Small intestine (tissue), 7 donors: ENCODE measurements around the gene TANC1. TPM values are rescaled to one million over a fixed set of nuclear protein-coding genes. Genes with fewer than 3 reads are reported as not detected.

Experiments used
- DNase-seq, 2 donors: peaks; one replicate each; pipeline versions ENCODE4 v3.0.0 to v3.0.0-alpha.2; 2013
- FAIRE-seq: peaks from 2 replicates; lab custom pipeline; 2012; peaks lifted over from hg19 to GRCh38; lab: Jason Lieb, UNC
- H3K27ac ChIP-seq, 3 donors: one replicate each; pipeline ENCODE4 v1.5.1; 2013; ENCODE audit warnings: low read length in 2 of 3, mild to moderate bottlenecking in 2 of 3, control low read depth in 1 of 3, inconsistent platforms in 1 of 3, low read depth in 1 of 3, moderate library complexity in 1 of 3
- H3K27me3 ChIP-seq, 3 donors: one replicate each; pipeline ENCODE4 v1.6.1; 2013; ENCODE audit warnings: low read length in 3 of 3, inconsistent platforms in 1 of 3; ENCODE audit not compliant: control insufficient read depth in 3 of 3, insufficient read depth in 3 of 3
- H3K36me3 ChIP-seq, 3 donors: one replicate each; pipeline ENCODE4 v1.6.1; 2013; ENCODE audit warnings: low read length in 3 of 3, inconsistent platforms in 1 of 3, low read depth in 1 of 3, mild to moderate bottlenecking in 1 of 3, moderate library complexity in 1 of 3; ENCODE audit not compliant: control insufficient read depth in 3 of 3, insufficient read depth in 2 of 3
- H3K4me1 ChIP-seq, 3 donors: one replicate each; pipeline ENCODE4 v1.6.1; 2013; ENCODE audit warnings: low read length in 2 of 3, inconsistent platforms in 1 of 3, low read depth in 1 of 3, mild to moderate bottlenecking in 1 of 3, moderate library complexity in 1 of 3; ENCODE audit not compliant: control insufficient read depth in 3 of 3, insufficient read depth in 2 of 3
- H3K4me3 ChIP-seq, 3 donors: one replicate each; pipeline ENCODE4 v1.5.1; 2013; ENCODE audit warnings: low read length in 3 of 3, control low read depth in 1 of 3, inconsistent platforms in 1 of 3, low read depth in 1 of 3, mild to moderate bottlenecking in 1 of 3, moderate library complexity in 1 of 3
- H3K9me3 ChIP-seq, 2 donors: one replicate each; pipeline ENCODE4 v1.6.1; 2013; ENCODE audit warnings: low read depth in 1 of 2, low read length in 1 of 2; ENCODE audit not compliant: control insufficient read depth in 2 of 2, insufficient read depth in 1 of 2
- WGBS, 3 donors: extraction: QIAGEN DNeasy Blood & Tissue Kit; methylation state at CpG; one replicate each; pipeline ENCODE4 v1.1.7; 2013; 5-methylcytosine and 5-hydroxymethylcytosine counted together
- polyA plus RNA-seq, 4 donors: library from polyadenylated mRNA; stranded (reverse) in 3 of 4; unstranded in 1 of 4; fragments of 200-250 nt in 3 of 4; fragments of 120-200 nt in 1 of 4; gene quantifications; one replicate each; pipeline versions ENCODE4 v1.2.1 to v1.2.3, GENCODE V29; 2013
- donor health status: healthy with polysubstance abuse.
- donor health status: control.
- donor health status: control.
- donor health status: Bipolar disorder and iron deficiency.
- donor health status: healthy.

The TANC1 gene
- polyA plus RNA-seq, 4 donors: 7.4 to 14.7 (median 8.8) TPM

DNA sequence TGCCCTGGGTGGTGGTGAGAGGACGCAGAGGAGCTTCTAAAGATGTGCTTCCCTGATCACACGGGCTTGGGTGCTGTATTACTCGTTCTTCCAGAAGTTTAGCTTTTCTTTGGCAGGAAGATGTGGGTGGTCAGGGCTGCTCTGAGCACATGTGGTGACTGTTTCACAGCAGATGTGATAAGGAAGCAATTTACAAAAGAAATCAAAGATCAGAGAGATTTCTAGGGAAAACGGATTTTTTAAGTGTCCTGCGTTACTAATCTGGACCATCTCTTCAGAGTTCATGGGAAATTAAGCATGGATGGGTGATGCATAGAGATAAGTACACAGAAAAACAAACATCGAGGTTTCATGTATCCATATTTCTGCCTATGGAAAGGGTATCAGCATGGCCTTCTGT lies 218.7 kb downstream of the TANC1 start:
- no peak for FAIRE-seq
- Histone ChIP-seq H3K4me3 (no peak overlapping the region), H3K4me1 (no peaks in the 10 kb centered on the region), H3K9me3 (no peaks in the 10 kb centered on the region), H3K36me3 (peaks cover 0 to 62% (median 3%) of the 10 kb centered on the region in 3 donors), H3K27me3 (no peaks in the 10 kb centered on the region), H3K27ac (no peak overlapping the region)
- DNase-seq: no peak
- 66 to 70% (median 66%) methylated on average over 6 of the region's 6 CpGs for WGBS, 3 donors

DNA sequence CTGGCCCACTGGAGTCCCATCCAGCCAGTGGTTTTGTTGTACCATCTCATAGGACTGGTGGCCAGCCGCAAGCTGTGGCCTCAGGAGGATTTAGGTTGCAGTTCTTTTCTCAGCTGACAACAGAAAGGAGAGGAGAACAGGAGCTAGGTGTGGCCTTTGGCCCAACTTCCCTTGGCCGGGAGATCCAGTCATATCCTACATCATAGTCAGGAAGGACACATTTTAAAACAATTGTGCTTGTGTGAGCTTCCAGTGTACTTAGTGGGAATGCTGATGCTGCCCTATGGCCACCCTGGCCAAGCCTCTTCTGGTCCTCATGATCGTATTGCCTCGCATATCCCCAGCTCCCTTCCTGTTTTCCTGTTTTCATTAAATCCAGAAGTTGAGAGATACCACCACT lies 220.0 kb downstream of the TANC1 start:
- H3K4me1 ChIP-seq: no peaks in the 10 kb centered on the region
- H3K9me3 ChIP-seq: no peaks in the 10 kb centered on the region
- 84% methylated on average over 4 of the region's 4 CpGs for WGBS, 3 donors
- peaks cover 0 to 59% (median 3%) of the 10 kb centered on the region in 3 donors for H3K36me3 ChIP-seq
- H3K4me3 ChIP-seq: no peak overlapping the region
- FAIRE-seq (no peak), DNase-seq (no peak)
- no peaks in the 10 kb centered on the region for H3K27me3 ChIP-seq
- no peak overlapping the region for H3K27ac ChIP-seq

DNA sequence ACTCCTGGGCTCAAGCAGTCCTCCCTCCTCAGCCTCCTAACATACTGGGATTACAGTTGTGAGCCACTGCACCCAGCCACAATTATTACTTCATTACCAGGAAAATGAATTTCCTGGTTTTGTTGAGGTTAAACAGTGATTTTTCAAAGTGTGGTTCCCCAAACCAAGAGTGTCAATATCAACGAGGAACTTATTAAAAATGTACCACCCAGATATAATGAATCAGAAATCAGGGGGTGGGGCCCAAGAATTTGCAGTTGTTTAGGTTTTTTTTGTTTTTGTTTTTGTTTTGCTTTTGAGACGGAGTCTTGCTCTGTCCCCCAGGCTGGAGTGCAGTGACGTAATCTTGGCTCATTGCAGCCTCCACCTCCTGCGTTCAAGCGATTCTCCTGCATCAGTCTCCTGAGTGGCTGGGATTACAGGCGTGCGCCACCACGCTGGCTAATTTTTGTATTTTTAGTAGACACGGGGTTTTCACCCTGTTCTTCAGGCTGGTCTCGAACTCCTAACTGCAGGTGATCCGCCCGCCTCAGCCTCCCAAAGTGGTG lies 224.0 kb downstream of the TANC1 start:
- Histone ChIP-seq H3K36me3 (peaks cover 0 to 47% (median 4%) of the 10 kb centered on the region in 3 donors), H3K4me1 (no peaks in the 10 kb centered on the region), H3K4me3 (no peak overlapping the region), H3K27ac (no peak overlapping the region), H3K9me3 (no peaks in the 10 kb centered on the region), H3K27me3 (no peaks in the 10 kb centered on the region)
- DNase-seq (no peak), FAIRE-seq (no peak)
- 91 to 93% (median 92%) methylated on average over 12 of the region's 12 CpGs for WGBS, 3 donors

DNA sequence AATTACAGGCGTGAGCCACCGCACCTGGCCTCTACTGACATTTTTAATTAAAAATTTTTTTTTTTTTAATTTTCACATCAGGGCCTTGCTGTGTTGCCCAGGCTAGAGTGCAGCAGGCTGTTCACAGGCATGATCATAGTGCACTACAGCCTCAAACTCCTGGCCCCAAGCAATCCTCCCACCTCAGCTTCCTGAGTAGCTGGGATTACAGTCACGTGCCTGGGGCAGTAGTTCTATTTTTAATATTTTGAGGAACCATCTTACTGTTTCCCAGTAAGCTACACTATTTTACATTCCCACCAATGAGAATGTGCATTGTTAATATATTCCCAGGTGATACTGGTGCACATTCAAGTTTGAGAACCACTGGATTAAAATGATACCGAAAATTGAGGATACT lies 225.4 kb downstream of the TANC1 start:
- H3K36me3 ChIP-seq: peaks cover 0 to 41% (median 8%) of the 10 kb centered on the region in 3 donors
- FAIRE-seq: no peak
- WGBS, 3 donors: 95 to 98% (median 97%) methylated on average over 4 of the region's 4 CpGs

DNA sequence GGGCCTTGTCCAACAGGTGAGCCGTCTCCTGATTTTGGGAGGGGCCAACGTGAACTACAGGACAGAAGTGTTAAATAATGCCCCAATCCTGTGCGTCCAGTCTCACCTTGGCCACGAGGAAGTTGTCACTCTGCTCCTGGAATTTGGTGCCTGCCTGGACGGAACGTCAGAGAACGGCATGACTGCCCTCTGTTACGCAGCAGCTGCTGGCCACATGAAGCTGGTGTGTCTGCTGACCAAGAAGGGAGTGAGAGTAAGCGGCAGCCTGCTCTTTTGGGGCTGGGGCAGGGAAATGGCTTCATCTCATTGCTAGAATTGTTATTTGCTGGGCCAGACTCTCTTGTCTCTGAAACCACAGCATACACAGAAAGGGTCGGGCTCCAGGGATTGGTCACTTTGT lies 225.8 kb downstream of the TANC1 start:
- no peaks in the 10 kb centered on the region for H3K4me1 ChIP-seq
- no peaks in the 10 kb centered on the region for H3K9me3 ChIP-seq
- H3K27me3 ChIP-seq: no peaks in the 10 kb centered on the region
- no peak overlapping the region for H3K27ac ChIP-seq
- no peak for DNase-seq
- FAIRE-seq: no peak
- no peak overlapping the region for H3K4me3 ChIP-seq
- H3K36me3 ChIP-seq: peaks cover 0 to 38% (median 9%) of the 10 kb centered on the region in 3 donors
- WGBS, 3 donors: 89 to 96% (median 95%) methylated on average over 10 of the region's 10 CpGs

More for the DNA sequence above, 225.4 kb downstream of the TANC1 start:
- no peak for DNase-seq
- H3K27me3 ChIP-seq: no peaks in the 10 kb centered on the region
- no peaks in the 10 kb centered on the region for H3K9me3 ChIP-seq
- no peak overlapping the region for H3K27ac ChIP-seq
- no peaks in the 10 kb centered on the region for H3K4me1 ChIP-seq
- H3K4me3 ChIP-seq: no peak overlapping the region

DNA sequence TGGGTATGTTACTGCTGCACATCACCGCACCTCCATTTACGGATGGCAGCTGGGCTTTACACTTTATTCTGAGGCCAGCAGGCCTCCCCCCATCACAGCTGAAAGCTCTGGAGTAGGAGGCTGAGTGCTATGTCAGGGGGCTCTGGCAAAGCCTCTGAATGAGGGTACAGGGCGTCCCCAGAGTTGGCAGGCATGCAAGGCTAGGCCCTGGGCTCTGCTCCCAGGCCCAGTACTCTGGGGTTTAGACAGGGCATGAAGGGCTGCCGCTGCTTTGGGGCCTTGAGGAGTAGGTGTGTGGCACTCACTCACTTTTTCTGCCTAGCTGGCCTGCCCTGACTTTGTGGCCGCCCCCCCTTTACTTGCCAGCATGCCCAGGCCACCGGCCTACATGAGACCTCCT lies 227.3 kb downstream of the TANC1 start:
- no peak for FAIRE-seq

DNA sequence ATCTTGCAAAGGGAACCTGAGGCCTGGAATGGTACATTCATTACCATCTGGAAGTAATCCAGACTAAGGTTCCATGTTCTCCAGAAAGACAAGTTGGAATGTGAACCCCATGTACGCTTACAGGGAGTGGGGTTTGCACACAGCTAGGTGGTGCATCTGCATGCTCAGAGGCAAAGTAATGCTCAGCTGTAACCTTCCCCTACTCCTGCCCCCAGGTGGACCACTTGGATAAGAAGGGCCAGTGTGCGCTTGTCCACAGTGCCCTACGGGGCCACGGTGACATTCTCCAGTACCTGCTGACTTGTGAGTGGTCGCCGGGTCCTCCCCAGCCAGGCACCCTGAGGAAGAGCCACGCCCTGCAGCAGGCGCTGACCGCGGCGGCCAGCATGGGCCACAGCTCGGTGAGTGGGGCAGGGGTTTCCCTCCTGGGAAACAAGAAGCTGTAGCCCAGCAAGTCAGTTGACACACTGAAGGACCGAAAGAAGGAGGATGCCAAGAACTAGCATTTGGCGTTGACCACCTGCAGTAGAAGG lies 228.0 kb downstream of the TANC1 start:
- DNase-seq: no peak
- peaks cover 0 to 33% (median 8%) of the 10 kb centered on the region in 3 donors for H3K36me3 ChIP-seq

More for the DNA sequence above, 227.3 kb downstream of the TANC1 start:
- H3K4me3 ChIP-seq: no peak overlapping the region
- no peak for DNase-seq
- H3K27ac ChIP-seq: no peak overlapping the region
- 93 to 97% (median 93%) methylated on average over 6 of the region's 6 CpGs for WGBS, 3 donors
- H3K36me3 ChIP-seq: peaks cover 0 to 38% (median 6%) of the 10 kb centered on the region in 3 donors
- no peaks in the 10 kb centered on the region for H3K9me3 ChIP-seq
- H3K4me1 ChIP-seq: no peaks in the 10 kb centered on the region
- H3K27me3 ChIP-seq: no peaks in the 10 kb centered on the region

DNA sequence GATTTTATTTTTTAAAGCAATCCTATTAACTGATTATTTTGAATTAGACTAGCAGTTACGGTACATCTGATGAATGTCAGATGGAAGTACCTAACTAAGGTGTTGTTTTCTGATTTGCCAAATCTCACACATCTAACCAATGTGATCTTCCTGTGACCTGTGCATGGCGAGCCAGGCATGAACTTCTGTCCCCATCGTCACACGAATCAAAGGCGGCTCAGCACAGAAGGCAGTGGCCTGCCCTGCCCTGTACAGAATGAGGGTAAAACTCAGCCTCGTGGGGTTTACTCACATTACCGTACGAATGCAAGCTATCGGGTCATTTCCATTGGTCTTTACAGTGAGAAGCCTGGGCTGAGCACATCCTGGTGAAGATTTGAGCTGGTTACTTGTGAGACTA lies 230.8 kb downstream of the TANC1 start:
- H3K4me3 ChIP-seq: no peak overlapping the region
- no peak for FAIRE-seq
- H3K27me3 ChIP-seq: no peaks in the 10 kb centered on the region
- DNase-seq: no peak
- H3K36me3 ChIP-seq: peaks cover 0 to 37% (median 11%) of the 10 kb centered on the region in 3 donors
- no peaks in the 10 kb centered on the region for H3K4me1 ChIP-seq
- H3K27ac ChIP-seq: no peak overlapping the region
- WGBS, 3 donors: 89 to 94% (median 92%) methylated on average over 9 of the region's 9 CpGs
- no peaks in the 10 kb centered on the region for H3K9me3 ChIP-seq

More for the DNA sequence above, 228.0 kb downstream of the TANC1 start:
- H3K4me3 ChIP-seq: no peak overlapping the region
- H3K9me3 ChIP-seq: no peaks in the 10 kb centered on the region
- H3K27ac ChIP-seq: no peak overlapping the region
- no peaks in the 10 kb centered on the region for H3K4me1 ChIP-seq
- no peaks in the 10 kb centered on the region for H3K27me3 ChIP-seq
- no peak for FAIRE-seq
- WGBS, 3 donors: 95 to 97% (median 95%) methylated on average over 14 of the region's 14 CpGs
